Measurements from ENCODE around the gene ADAMTSL3.

GRCh38 chr15:83893308-83893707 is 239.4 kb downstream of the ADAMTSL3 start:
- TF ChIP-seq POLR2A (IDR thresholded peaks at IDR 0.05; ENCODE audit: low read length): no peak
- no peak for TF ChIP-seq GATA1 (IDR thresholded peaks at IDR 0.05; ENCODE audit: low read depth, low read length)

Measured in erythroblast (primary cell).